Measurements from ENCODE around the gene INTS1. TPM values are rescaled to one million over a fixed set of nuclear protein-coding genes. Genes with fewer than 3 reads are reported as not detected.
A peak's percentile ranks its signal among the peaks of the same experiment; 100 is the strongest.

The INTS1 gene
- total and polyA plus RNA-seq, 2 donors (not counting 1 experiment from before 2014, with no cell fraction given) = 128 to 160 TPM

- ChIA-PET POLR2A (no interaction called here), CTCF (no interaction called here)
- Mint-ChIP-seq H3K4me1 (peaks cover 15% of the 10 kb centered on the region), H3K9me3 (ENCODE audit: insufficient read depth) (no peaks in the 10 kb centered on the region), H3K27me3 (no peaks in the 10 kb centered on the region), H3K4me3 (no peak overlapping the region), H3K27ac (no peak overlapping the region)
- Histone ChIP-seq H3K4me1 (ENCODE audit: control insufficient read depth in 2 of 2, insufficient read depth in 2 of 2, low read length in 2 of 2) (peaks cover 8 to 15% of the 10 kb centered on the region in 2 donors), H3K27me3 (replicated peaks in 1 of 4; ENCODE audit: control extremely low read depth in 1 of 4, control insufficient read depth in 3 of 4, insufficient read depth in 4 of 4, low read length in 3 of 4) (no peaks in the 10 kb centered on the region), H3K79me2 (ENCODE audit: control insufficient read depth, insufficient read depth, low read length) (peaks cover 50% of the 10 kb centered on the region), H4K20me1 (ENCODE audit: control insufficient read depth, insufficient read depth, low read length, poor library complexity, severe bottlenecking) (peaks cover 97% of the 10 kb centered on the region), H2AFZ (ENCODE audit: insufficient read depth, low read depth, low read length, poor library complexity, severe bottlenecking) (no peak overlapping the region), H3K9ac (ENCODE audit: low read length) (no peak overlapping the region), H3K36me3 (replicated peaks in 1 of 2; ENCODE audit: control extremely low read depth in 1 of 2, control insufficient read depth in 1 of 2, extremely low read depth in 1 of 2, insufficient read depth in 2 of 2, low read length in 1 of 2) (peaks cover 0 to 57% of the 10 kb centered on the region in 2 experiments), H3K27ac (ENCODE audit: low read length in 2 of 2) (no peak overlapping the region), H3K4me2 (replicated peaks; ENCODE audit: low read depth, low read length, poor library complexity, severe bottlenecking) (no peak overlapping the region), H3K9me3 (ENCODE audit: control extremely low read depth in 1 of 3, control insufficient read depth in 2 of 3, insufficient read depth in 1 of 3, low read length in 2 of 3) (no peaks in the 10 kb centered on the region), H3K4me3 (ENCODE audit: control extremely low read depth in 1 of 5, extremely low read depth in 1 of 5, insufficient read depth in 1 of 5, low read depth in 2 of 5, low read length in 4 of 5) (no peak overlapping the region)
- intact Hi-C loops (cut with micrococcal nuclease) = no loop called here
- no peak for ATAC-seq (ENCODE audit: low read depth)
- WGBS (ENCODE audit: insufficient coverage) = 93% methylated on average over 46 of the region's 56 CpGs
- no peak for TF ChIP-seq CTCF (IDR thresholded peaks at IDR 0.05)
- TF ChIP-seq EZH2 (IDR thresholded peaks at IDR 0.05; ENCODE audit: borderline replicate concordance, insufficient read depth, low read depth, low read length, poor library complexity, severe bottlenecking) = no peak
- peak; percentile 28 for DNase-seq
These were observed 33.6 kb upstream of the INTS1 start for GRCh38 chr7:1537535-1538412.

Measured in B cell (primary cell).